ENCODE results near the gene HUNK.

DNA sequence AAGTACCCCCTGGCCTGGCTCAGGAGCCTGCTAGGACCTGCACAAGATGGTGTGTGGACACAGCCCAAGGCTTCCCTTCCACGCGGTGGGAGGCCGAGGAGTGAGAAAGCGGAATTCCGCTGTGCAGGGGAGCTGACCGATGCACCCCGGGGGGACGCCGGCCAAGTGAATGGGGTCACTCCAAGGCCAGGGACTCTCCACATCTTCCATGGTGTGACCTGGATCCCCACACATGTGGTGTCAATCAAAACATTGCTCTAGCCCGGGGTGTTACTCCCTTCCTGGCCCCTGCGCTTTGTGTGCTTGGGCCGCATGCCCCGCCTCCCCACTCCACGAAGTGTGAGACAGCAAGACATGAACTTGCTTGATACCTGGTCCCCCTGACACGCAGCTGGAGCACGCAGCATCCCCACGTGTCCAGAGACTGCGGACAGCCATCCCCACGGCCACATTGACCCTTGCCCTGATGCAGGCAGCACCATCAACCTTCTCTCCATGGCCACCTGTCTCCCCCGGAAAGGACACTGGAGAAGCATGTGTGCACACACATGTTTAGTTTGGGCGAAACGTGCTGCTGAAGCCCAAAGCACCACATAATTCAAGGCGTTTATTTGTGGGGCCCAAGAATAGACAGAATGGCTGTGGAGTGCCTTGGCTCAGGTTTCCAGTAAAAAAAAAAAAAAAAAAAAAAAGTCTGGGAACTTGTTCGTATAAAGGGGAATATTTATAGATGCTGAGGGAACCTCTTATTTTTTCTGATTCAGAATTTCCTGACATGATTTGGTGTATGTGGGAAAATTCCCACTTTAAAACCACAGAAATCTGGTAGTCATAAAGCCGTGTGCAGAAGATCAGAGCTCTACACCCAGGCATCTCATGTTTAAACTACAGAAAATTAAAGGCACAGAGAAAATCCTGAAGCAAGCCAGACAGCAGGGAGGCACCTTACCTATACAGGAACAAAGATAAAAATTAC, 171.7 kb downstream of the HUNK start:
- TF ChIP-seq CTCF (IDR thresholded peaks at IDR 0.05; ENCODE audit: poor library complexity) (no peak), EZH2 (IDR thresholded peaks at IDR 0.05; ENCODE audit: borderline replicate concordance) (no peak), EZH2phosphoT487 (IDR thresholded peaks at IDR 0.05; ENCODE audit: low read depth, severe bottlenecking, unreplicated experiment) (no peak)
